Body of pancreas (tissue), 4 donors: ENCODE measurements around the gene SAPCD2.

ENCODE experiments used
- POLR2A ChIP-seq, 3 donors: fragments of 450-650 bp; IDR thresholded peaks; one replicate each; pipeline ENCODE4 v1.6.1; 2016; ENCODE audit warnings: antibody characterized with exemption in 3 of 3, mild to moderate bottlenecking in 2 of 3
- TF ChIP-seq, protein P1 (sequence below), 7 experiments: fragments of 450-650 bp in 4 of 7; fragments of 200-600 bp in 3 of 7; sonication (generic) in 3 of 7; IDR thresholded peaks; one replicate each; pipeline ENCODE4 v1.5.1; 2016 to 2019; ENCODE audit warnings: antibody characterized with exemption in 7 of 7

DNA sequence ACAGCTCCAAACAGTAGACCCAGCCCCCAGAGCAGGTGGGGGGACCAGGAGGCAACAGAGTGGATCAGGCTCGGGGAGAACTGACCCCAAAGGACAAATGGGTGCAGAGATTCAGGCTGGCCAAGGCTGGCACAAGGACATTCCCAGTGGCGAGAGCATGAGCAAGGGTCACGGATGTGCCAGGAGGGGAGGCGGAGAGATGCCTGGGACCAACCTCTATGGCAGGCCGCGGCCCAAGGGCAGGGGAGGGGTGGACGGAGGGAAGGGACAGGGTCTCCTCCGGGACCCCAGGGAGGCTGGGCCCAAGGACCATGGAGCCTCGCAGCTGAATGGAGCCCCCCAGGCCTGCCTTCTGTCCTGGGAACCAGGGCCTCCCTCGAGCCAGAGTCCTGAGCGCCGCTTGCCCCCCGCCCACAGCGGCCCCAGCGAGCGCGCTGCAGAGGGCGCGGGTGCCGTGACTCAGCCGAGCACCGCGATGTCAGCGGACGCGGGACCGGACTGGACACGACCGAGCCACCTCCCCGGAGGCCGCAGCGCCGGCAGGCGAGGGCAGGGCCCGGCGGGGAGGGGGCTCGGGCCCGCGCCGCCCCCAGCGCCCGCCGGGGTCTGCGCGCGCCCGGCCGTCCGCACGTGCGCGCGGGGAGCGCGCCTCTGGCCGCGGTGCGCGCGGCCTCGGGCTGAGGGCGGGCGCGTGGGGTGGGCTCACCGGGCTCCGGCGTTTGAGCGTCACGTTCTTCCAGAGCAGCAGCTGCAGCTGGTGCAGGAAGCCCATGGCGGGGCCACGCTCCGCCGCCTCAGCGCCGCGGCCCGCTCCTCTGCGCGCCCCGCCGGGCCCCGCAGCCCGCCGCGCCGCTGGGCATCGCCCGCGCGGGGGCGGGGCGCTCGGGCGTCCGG lies 42.7 kb downstream of the SAPCD2 start, which contains the start of gene ABCA2:
- TF ChIP-seq, protein P1, sequence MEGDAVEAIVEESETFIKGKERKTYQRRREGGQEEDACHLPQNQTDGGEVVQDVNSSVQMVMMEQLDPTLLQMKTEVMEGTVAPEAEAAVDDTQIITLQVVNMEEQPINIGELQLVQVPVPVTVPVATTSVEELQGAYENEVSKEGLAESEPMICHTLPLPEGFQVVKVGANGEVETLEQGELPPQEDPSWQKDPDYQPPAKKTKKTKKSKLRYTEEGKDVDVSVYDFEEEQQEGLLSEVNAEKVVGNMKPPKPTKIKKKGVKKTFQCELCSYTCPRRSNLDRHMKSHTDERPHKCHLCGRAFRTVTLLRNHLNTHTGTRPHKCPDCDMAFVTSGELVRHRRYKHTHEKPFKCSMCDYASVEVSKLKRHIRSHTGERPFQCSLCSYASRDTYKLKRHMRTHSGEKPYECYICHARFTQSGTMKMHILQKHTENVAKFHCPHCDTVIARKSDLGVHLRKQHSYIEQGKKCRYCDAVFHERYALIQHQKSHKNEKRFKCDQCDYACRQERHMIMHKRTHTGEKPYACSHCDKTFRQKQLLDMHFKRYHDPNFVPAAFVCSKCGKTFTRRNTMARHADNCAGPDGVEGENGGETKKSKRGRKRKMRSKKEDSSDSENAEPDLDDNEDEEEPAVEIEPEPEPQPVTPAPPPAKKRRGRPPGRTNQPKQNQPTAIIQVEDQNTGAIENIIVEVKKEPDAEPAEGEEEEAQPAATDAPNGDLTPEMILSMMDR (IDR thresholded peaks at IDR 0.05) = no peak
- TF ChIP-seq POLR2A (IDR thresholded peaks at IDR 0.05) = no peak
